ENCODE data around the gene MTX1. TPM values are rescaled to one million over a fixed set of nuclear protein-coding genes. Genes with fewer than 3 reads are reported as not detected.

The MTX1 gene
- total and polyA plus RNA-seq, 9 of the 15 experiments (the other 6 are each of a cell fraction or from before 2014, with no cell fraction given) = 29.1 to 98.4 (median 66.9) TPM

DNA sequence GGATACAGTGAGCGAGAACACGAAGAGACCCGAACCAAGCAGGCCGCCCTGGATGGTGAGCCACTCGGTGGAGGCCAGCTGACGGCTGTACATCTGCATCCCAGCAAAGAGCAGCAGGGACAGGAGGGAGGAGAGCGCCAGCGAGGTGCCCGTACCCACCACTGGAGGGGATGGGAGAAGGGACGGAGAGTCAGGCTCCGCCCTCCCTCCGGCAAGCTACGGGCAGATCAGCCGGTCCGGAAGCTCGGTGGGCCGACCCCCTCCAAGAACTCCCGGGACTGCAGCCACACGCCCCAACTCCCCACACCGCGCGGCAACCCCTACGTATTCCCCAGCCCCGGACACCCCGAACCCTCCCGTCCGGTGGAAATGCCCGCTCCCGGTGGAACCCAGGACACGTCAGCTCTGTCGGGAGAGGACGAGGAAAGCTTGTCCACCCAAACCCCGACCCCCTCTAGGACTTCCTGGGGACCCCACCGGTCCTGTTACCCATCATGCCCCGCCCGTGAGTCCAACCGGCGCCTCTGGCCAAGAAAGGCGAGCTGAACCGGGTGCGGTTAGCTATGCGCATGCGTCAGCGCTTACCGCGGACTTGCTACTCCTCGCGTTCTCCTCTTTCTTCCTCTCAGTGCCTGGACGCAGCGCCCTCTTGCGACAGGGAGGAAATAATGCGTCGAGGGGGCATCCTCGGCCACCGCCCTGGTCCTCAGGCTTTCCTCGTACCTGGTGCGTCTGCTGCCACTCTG is 35.6 kb upstream of the MTX1 start, which contains the start of gene KRTCAP2:
TSS of gene KRTCAP2 (minus strand) at position 573 of the 746 bp plus-strand sequence. CDS start at position 493, 80 bp downstream.
- WGBS (ENCODE audit: insufficient coverage, low coverage, missing lambda C conversion rate) = 0% methylated on average over 48 of the region's 57 CpGs
- no peaks in the 10 kb centered on the region for H3K9me1 ChIP-seq (ENCODE audit: control insufficient read depth, insufficient read depth, low read length)
- peaks cover 35% of the 10 kb centered on the region for H3K36me3 ChIP-seq (ENCODE audit: control insufficient read depth, insufficient read depth, low read length)
- ChIA-PET POLR2A (interaction anchor here (0.5 to 2.6 kb wide), 10 partner anchors 19 to 1206 kb away, joined by 3 to 12 read pairs (median 4); partner anchors contain the start of gene ADAM15), CTCF (ENCODE audit: low intra/inter-chr PET ratio) (interaction anchor here (0.6 to 1.5 kb wide), 6 partner anchors 20 to 419 kb away, joined by 3 to 7 read pairs (median 3); no protein-coding TSS in a partner anchor)
- in situ Hi-C loops (cut with MboI) = no loop called here
- peaks cover 15% of the 10 kb centered on the region for H3K79me2 ChIP-seq (ENCODE audit: control insufficient read depth, insufficient read depth, low read length)
- no peaks in the 10 kb centered on the region for H4K20me1 ChIP-seq (replicated peaks; ENCODE audit: control insufficient read depth, insufficient read depth, low read length)
- DNase-seq (ENCODE audit: extremely low read depth in 1 of 4, low spot score in 3 of 4) = peak; percentile 96 to 98 (median 98)
- BruUV-seq (replicated peaks) = TSS peak; percentile 81
- H3K9me3 ChIP-seq (replicated peaks; ENCODE audit: control insufficient read depth, insufficient read depth, low read depth, low read length) = no peaks in the 10 kb centered on the region
- H3K4me2 ChIP-seq (ENCODE audit: insufficient read depth, low read length) = peak within 1 kb of the TSS; percentile 97
- peak; percentile 90 for ATAC-seq
- no peaks in the 10 kb centered on the region for H3K27me3 ChIP-seq (ENCODE audit: control insufficient read depth in 2 of 2, insufficient read depth in 2 of 2, low read length in 2 of 2)
- H2AFZ ChIP-seq (ENCODE audit: low read depth, low read length) = peak within 1 kb of the TSS; percentile 94
- H3K9ac ChIP-seq (ENCODE audit: insufficient read depth in 1 of 2, low read depth in 2 of 2, low read length in 2 of 2) = peak within 1 kb of the TSS; percentile 89 to 93
- H3K4me3 ChIP-seq = peak within 1 kb of the TSS; percentile 83
- peak within 1 kb of the TSS; percentile 89 for H3K27ac ChIP-seq (ENCODE audit: extremely low read depth, low read depth, low read length)
- FAIRE-seq = peak; percentile 99
- peaks cover 14 to 44% of the 10 kb centered on the region in 2 experiments; a peak in 4 of 5 replicates for H3K4me1 ChIP-seq (replicated peaks in 1 of 2; ENCODE audit: control insufficient read depth in 2 of 2, insufficient read depth in 2 of 2, low read length in 2 of 2)
- intact Hi-C loops (cut with micrococcal nuclease) = no loop called here
- TF ChIP-seq FOXA1 (IDR thresholded peaks at IDR 0.05; ENCODE audit: borderline replicate concordance) = no peak
- no peak for TF ChIP-seq CHCHD3 (CRISPR knock-in tag; IDR thresholded peaks at IDR 0.05)
- TF ChIP-seq, protein P1, sequence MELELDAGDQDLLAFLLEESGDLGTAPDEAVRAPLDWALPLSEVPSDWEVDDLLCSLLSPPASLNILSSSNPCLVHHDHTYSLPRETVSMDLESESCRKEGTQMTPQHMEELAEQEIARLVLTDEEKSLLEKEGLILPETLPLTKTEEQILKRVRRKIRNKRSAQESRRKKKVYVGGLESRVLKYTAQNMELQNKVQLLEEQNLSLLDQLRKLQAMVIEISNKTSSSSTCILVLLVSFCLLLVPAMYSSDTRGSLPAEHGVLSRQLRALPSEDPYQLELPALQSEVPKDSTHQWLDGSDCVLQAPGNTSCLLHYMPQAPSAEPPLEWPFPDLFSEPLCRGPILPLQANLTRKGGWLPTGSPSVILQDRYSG (tag; conservative IDR thresholded peaks at IDR 0.05; ENCODE audit: low read depth) = no peak
- TF ChIP-seq, protein P2, sequence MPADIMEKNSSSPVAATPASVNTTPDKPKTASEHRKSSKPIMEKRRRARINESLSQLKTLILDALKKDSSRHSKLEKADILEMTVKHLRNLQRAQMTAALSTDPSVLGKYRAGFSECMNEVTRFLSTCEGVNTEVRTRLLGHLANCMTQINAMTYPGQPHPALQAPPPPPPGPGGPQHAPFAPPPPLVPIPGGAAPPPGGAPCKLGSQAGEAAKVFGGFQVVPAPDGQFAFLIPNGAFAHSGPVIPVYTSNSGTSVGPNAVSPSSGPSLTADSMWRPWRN (IDR thresholded peaks at IDR 0.05; ENCODE audit: low read depth) = no peak
- TF ChIP-seq NR2C1 (IDR thresholded peaks at IDR 0.05) = no peak
- TF ChIP-seq NR2C1 (tag; IDR thresholded peaks at IDR 0.05) = peak; percentile 42; the same call in 1 of the 2 replicates
- TF ChIP-seq, protein P3, sequence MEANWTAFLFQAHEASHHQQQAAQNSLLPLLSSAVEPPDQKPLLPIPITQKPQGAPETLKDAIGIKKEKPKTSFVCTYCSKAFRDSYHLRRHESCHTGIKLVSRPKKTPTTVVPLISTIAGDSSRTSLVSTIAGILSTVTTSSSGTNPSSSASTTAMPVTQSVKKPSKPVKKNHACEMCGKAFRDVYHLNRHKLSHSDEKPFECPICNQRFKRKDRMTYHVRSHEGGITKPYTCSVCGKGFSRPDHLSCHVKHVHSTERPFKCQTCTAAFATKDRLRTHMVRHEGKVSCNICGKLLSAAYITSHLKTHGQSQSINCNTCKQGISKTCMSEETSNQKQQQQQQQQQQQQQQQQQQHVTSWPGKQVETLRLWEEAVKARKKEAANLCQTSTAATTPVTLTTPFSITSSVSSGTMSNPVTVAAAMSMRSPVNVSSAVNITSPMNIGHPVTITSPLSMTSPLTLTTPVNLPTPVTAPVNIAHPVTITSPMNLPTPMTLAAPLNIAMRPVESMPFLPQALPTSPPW (CRISPR knock-in tag; IDR thresholded peaks at IDR 0.05) = no peak; the same call in 1 of the 2 replicates
- TF ChIP-seq HDGF (IDR thresholded peaks at IDR 0.05) = no peak
- peak; percentile 29; the same call in 1 of the 2 replicates for TF ChIP-seq SNIP1 (IDR thresholded peaks at IDR 0.05; ENCODE audit: low read depth)
- TF ChIP-seq SMARCA5 (IDR thresholded peaks at IDR 0.05) = 0 out of 2 replicates have a peak, but pooled peaks have one; percentile 27
- TF ChIP-seq, protein P4, sequence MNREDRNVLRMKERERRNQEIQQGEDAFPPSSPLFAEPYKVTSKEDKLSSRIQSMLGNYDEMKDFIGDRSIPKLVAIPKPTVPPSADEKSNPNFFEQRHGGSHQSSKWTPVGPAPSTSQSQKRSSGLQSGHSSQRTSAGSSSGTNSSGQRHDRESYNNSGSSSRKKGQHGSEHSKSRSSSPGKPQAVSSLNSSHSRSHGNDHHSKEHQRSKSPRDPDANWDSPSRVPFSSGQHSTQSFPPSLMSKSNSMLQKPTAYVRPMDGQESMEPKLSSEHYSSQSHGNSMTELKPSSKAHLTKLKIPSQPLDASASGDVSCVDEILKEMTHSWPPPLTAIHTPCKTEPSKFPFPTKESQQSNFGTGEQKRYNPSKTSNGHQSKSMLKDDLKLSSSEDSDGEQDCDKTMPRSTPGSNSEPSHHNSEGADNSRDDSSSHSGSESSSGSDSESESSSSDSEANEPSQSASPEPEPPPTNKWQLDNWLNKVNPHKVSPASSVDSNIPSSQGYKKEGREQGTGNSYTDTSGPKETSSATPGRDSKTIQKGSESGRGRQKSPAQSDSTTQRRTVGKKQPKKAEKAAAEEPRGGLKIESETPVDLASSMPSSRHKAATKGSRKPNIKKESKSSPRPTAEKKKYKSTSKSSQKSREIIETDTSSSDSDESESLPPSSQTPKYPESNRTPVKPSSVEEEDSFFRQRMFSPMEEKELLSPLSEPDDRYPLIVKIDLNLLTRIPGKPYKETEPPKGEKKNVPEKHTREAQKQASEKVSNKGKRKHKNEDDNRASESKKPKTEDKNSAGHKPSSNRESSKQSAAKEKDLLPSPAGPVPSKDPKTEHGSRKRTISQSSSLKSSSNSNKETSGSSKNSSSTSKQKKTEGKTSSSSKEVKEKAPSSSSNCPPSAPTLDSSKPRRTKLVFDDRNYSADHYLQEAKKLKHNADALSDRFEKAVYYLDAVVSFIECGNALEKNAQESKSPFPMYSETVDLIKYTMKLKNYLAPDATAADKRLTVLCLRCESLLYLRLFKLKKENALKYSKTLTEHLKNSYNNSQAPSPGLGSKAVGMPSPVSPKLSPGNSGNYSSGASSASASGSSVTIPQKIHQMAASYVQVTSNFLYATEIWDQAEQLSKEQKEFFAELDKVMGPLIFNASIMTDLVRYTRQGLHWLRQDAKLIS (CRISPR knock-in tag; IDR thresholded peaks at IDR 0.05) = 0 out of 2 replicates have a peak, but pooled peaks have one; percentile 67
- TF ChIP-seq, protein P5, sequence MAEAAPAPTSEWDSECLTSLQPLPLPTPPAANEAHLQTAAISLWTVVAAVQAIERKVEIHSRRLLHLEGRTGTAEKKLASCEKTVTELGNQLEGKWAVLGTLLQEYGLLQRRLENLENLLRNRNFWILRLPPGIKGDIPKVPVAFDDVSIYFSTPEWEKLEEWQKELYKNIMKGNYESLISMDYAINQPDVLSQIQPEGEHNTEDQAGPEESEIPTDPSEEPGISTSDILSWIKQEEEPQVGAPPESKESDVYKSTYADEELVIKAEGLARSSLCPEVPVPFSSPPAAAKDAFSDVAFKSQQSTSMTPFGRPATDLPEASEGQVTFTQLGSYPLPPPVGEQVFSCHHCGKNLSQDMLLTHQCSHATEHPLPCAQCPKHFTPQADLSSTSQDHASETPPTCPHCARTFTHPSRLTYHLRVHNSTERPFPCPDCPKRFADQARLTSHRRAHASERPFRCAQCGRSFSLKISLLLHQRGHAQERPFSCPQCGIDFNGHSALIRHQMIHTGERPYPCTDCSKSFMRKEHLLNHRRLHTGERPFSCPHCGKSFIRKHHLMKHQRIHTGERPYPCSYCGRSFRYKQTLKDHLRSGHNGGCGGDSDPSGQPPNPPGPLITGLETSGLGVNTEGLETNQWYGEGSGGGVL (CRISPR knock-in tag; IDR thresholded peaks at IDR 0.05) = no peak

Data from K562 (cell line).